ENCODE results near the gene PHACTR1.
"Not testable (repeated sequence)": the region's sequence is repeated elsewhere in the genome, so short reads cannot be mapped to it uniquely, and the experiment has no call there.

PHACTR1 gene

DNA sequence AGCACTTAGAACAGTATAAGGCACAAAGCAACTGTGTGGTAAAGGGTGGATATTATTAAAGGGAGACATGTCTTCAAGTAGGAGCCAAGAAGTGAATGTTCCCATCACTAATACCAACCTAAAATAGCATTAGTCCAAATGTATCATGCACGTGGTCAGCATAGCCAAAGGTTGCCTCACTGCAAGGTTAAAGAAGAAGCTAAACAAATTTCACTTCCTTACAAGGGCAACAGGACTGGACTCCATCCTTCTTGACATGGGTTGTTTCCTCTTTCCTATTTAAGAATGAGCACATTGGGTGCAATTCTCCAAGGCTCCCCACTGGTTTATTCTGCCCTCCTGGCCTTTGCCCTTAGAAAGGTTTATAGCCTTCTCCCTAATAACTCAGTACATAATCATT, 186.7 kb downstream of the PHACTR1 start:
- no peak for DNase-seq (ENCODE audit: low read depth)

- DNase-seq (ENCODE audit: low read depth): no peak
These were observed 193.3 kb downstream of the PHACTR1 start for GRCh38 chr6:12909833-12910232.

- no peak for DNase-seq (ENCODE audit: low read depth)
These were observed 194.9 kb downstream of the PHACTR1 start for GRCh38 chr6:12911427-12911826.

DNA sequence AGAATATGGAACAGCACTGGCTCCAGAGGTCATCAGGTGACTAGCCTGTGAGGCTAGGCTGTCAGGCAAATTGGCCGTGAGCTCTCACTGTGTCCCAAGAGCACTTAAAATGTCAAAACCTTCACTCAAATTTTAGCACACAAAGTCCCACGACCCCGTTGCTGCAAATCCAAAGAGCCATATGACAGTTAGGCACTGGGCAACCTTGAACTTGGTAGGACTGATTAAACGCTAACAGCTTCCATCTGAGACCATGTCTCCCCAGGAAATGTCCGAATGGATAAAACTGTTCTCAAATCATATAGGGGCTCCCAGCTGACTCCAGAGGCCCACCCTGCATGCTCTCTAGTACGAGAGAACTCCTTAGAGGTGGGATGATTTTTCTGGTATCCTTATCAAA, 196.6 kb downstream of the PHACTR1 start:
- no peak for DNase-seq (ENCODE audit: low read depth)

DNA sequence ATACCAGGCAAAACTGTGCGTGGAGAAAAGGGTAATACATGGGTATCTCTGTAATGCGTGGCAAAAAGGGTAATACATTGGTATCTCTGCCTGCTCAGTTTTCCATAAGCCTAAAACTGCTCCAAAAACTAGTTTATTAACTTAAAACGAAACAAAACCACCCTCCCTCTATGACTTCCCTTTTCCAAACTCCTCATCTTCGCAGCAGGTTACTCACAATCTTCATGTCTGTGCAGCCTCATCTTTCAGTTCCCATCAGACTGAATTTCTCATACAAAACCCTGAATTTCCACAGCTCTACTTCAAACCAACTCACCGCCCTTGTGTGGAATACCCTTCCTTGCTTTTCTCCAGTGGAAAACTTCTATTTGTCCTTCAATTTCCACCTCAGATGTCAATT, 199.4 kb downstream of the PHACTR1 start:
- DNase-seq (ENCODE audit: low read depth): no peak

- no peak for DNase-seq (ENCODE audit: low read depth)
These were observed 200.0 kb downstream of the PHACTR1 start for GRCh38 chr6:12916420-12917136.

DNA sequence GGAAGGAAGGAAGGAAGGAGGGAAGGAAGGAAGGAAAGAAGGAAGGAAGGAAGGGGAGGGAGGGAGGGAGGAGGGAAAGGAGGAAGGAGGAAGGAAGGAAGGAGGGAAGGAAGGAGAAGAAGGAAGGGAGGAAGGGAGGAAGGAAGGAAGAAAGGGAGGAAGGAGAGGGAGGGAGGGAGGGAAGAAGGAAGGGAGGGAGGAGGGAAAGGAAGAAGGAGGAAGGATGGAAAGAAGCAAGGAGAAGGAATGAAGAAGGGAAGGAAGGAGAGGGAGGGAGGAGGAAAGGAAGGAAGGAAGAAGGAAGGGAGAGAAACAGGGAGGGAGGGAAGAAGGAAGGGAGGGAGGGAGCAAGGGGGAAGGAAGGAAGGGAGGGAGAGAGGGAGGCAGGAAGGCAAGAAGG, 204.9 kb downstream of the PHACTR1 start:
- no peak for DNase-seq (ENCODE audit: low read depth)

DNA sequence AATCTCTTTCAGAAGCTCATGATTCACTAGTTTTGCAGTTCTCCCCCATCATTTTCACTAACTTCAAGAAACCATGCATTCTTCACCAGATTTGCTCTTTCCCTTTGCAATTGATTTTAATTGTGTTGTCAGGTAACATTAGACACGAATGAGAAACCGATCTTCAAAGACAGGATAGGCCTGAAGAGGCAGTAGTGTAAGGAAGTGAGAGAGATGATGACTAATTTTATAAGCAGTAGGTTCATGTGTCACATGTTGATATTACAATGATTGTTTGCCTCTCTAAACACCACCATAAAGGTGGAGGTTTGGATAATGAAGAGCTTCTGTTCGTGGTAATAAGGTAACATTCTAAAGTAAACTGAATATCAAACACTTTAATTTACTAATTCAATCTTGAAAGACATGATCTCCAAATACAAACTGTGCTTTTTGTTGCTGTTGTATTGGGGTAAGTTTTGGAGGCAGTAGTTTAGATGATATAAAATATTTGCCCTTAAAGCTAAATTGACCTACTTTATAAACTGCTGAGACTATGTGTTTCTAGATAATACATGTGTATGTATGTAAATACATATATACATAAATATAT, 207.2 kb downstream of the PHACTR1 start:
- no peak for DNase-seq (ENCODE audit: low read depth)

- DNase-seq (ENCODE audit: low read depth): no peak
These were observed 208.3 kb downstream of the PHACTR1 start for GRCh38 chr6:12924911-12925310.

DNA sequence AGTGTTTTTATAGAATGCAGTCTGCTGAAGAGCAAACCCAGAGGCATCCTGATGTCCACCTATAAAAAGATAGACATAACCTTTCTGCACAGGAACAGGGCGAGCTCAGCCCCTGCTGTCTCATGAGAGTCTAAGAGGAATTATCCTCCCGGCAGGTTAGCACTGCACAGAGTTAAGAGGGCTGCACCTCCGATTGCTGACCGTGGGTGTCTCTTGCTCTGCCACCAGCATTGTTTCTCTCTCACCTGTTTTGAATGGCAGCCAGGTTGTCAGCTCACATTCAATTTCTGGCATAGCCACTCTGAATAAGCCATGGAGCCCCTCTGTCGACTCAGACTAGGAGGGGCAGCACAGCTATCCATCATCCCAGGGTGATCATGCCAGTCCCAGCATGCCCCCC, 211.2 kb downstream of the PHACTR1 start:
- no peak for DNase-seq (ENCODE audit: low read depth)

DNA sequence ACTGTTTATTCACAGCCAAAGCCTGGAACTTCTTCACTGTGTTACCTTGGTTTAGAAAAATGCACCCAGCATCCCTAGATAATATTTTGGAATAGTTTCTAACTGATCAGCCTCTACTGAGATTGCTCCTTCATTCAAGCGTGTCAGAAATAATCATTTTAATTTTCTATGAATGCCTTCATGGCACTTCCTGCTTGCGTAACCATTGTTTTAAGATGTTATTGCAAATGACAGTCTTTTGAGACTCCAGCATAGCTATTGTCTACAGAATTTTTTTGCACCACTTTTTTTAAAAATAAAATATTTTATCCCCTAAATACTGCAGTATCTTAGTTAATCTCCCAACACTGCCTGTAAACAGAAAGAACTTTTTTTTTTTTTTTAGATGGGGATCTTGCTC, 213.1 kb downstream of the PHACTR1 start:
- no peak for DNase-seq (ENCODE audit: low read depth)

GRCh38 chr6:12931639-12932038, 215.1 kb downstream of the PHACTR1 start:
- DNase-seq (ENCODE audit: low read depth): no peak

DNA sequence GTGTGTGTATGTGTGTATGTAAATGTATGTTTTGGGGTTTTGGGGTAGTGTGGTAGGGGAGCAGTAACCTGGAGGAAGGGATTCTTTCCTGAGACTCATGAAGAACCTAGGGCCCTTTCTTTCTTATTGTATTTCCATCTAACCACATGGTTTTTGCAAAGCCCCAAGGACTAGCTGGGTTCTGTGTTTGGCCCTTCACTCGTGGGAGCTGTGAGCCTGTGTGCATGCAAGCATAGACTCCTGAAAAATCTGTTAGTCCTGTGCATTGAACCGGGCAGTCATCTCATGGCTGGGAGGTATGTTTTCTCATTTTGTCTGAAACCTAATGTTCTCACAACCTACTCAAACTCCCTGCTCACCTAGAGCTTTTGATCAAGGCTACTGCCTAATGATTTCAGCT, 219.1 kb downstream of the PHACTR1 start:
- DNase-seq (ENCODE audit: low read depth): no peak

DNA sequence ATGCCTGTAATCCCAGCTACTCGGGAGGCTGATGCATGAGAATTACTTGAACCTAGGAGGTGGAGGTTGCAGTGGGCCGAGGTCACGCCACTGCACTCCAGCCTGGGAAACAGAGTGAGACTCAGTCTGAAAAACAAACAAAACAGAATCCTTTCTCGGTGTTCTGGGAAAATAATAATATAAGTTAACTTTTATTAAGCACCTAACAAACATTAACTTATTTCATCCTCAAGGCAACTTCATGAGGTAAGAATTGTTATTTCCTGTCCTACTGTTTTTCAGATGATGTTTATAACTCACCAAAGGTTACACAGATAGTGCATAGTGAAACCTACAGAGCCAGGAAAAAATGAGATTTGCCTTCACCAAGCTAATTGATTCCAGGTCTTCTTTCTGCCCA, 221.4 kb downstream of the PHACTR1 start:
- DNase-seq (ENCODE audit: low read depth): no peak

DNA sequence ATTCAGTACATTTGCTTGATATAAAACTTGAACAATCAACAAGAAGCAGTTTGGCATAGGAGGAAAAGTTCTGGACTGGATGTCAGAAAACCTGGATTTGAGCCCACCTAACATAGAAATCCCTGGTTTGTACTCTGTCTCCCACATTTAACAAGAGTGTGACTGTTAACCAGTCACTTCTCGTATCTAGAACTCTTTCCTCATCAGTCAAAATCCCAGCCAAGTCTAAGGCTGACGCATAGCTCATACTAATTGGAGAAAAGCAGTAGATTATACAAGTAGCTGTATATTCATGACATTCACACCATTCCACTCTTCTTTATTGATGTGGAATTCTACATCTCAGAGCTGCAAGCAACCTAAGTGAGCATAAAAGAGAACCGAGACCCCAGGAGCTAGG, 222.7 kb downstream of the PHACTR1 start:
- no peak for DNase-seq (ENCODE audit: low read depth)

GRCh38 chr6:12941422-12941821, 224.9 kb downstream of the PHACTR1 start:
- no peak for DNase-seq (ENCODE audit: low read depth)

GRCh38 chr6:12943549-12943948, 227.0 kb downstream of the PHACTR1 start:
- no peak for DNase-seq (ENCODE audit: low read depth)

- no peak for DNase-seq (ENCODE audit: low read depth)
These were observed 227.4 kb downstream of the PHACTR1 start for GRCh38 chr6:12944001-12944400.

DNA sequence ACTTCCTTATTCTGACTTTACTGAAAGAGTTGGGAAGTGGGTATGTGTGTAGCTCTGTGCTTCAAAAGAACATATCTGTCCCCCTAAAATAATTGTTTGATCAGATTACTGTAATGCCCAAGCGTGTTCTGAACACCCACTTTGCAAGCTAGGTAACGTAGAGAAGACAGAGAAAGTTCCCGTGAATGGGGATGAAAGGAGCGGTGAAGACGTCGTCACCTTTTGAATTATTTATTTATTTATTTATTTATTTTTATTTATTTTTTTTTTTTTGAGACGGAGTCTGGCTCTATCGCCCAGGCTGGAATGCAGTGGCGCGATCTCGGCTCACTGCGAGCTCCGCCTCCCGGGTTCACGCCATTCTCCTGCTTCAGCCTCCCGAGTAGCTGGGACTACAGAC, 228.0 kb downstream of the PHACTR1 start:
- DNase-seq (ENCODE audit: low read depth): not testable (repeated sequence)

DNA sequence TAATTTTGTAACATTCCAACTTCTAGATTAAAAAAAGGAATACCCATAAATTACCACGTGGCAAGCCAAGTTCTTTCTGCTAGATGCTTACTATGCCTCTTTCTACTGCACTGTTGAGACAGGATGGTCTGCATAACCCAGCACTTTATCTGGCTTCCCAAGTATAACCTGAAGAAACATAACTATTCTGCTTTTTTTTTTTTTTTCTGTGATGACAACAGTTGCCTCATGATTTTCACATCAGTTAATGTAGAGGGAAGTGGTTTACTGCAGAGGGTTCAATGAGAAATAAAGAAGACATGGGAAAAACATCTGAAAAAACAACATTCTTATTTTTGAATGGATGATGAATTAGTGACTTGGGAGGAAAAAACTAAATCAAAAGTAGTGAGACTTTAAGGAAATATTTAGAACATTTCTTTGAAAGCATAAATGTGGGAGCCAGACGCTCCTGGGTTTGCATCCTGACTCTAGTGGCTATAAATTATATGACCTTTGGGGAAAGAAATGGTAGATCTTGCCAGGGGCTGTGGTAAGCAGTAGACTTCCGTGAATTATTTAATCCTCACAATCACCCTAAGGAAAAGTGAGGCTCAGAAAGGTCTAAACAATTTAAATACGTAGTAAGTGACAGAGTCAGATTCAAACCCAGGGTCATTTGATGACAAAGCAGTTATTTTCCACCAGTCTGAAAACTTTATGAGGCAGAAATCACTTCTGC, 230.7 kb downstream of the PHACTR1 start:
- no peak for DNase-seq (ENCODE audit: low read depth)

DNA sequence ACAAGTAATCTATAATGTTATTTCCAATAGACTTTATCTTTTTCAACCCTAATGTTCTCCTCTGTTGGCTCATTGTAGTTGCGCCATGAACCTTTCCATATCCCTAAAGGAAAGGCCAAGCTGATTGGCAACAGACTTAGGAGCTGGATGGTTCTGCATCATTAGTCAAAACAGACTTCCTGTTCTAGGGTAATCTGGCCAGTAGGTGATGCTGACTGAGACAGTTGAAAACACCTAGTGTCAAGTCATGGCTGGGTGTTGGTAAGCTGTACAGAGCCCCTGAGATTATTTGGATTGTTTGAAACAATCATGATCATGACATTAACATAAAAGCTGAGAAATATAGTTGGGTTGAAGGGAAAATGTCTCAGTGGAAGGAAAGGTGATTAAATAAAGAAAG, 231.4 kb downstream of the PHACTR1 start:
- no peak for DNase-seq (ENCODE audit: low read depth)

DNA sequence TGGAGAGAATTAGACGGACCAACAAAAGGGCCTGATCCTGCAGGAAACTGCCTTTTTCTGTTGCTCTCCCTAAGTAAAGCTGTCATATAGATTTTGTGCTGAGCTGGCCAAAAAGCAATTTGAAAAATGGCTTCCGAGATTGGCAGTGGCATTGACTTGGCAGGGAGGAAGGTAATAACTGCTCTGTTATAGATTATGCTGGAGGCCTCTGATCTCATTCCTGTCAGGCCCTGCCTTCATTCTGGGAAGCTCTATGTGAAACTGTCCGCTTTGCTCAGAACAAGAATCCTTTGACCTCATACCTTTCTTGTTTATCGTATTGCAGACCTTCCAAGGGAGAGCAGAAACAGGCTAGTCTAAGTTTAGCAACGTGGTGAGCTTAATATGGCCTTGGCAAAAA, 234.4 kb downstream of the PHACTR1 start:
- DNase-seq (ENCODE audit: low read depth): no peak

DNA sequence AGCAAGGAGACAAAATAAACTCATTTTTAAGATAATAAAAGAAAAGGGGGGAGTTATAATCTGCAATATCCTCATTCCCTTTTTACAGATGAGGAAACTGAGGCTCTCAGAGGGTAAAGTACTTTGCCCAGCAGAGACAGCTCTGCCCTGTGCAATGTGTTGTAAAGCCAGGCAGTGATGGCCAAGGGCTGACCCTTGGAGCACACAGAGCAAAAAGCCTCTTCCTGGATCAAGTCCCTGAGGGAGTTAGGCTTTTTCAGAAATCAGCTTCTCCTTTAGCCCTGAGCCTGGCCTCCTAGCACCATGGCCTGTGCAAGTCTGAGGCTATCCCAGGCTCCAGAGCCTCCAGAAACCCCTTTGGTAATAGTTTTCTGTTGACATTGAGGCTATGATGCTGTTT, 234.8 kb downstream of the PHACTR1 start:
- no peak for DNase-seq (ENCODE audit: low read depth)

- DNase-seq (ENCODE audit: low read depth): no peak
These were observed 235.8 kb downstream of the PHACTR1 start for GRCh38 chr6:12952318-12952717.

Measured in stimulated activated CD8-positive, alpha-beta memory T cell treated with anti-CD3 and anti-CD28 coated beads, Interleukin-15, amount 100 ng/mL, for 24 hours (primary cell).